Skeletal muscle cell (primary cell): ENCODE data around the gene SORCS1.

ENCODE experiments used
- DNase-seq: peaks from one replicate; pipeline ENCODE4 v3.0.0-alpha.2; 2010; ENCODE audit warnings: low read depth
- H3K4me3 ChIP-seq: 2 replicates; pipeline ENCODE4 v1.5.1; 2011; ENCODE audit warnings: low read depth, mild to moderate bottlenecking, control low read depth, low read length, moderate library complexity

SORCS1 gene

GRCh38 chr10:106864031-106864430, 300.5 kb downstream of the SORCS1 start:
- no peak for DNase-seq
- H3K4me3 ChIP-seq, result no peak overlapping the region

GRCh38 chr10:106863549-106863948, 301.0 kb downstream of the SORCS1 start:
- no peak for DNase-seq
- H3K4me3 ChIP-seq, result no peak overlapping the region

- H3K4me3 ChIP-seq, result no peak overlapping the region
- no peak for DNase-seq
Measured at GRCh38 chr10:106859892-106860652, 304.4 kb downstream of the SORCS1 start.

GRCh38 chr10:106857728-106858127, 306.8 kb downstream of the SORCS1 start:
- H3K4me3 ChIP-seq, result no peak overlapping the region
- no peak for DNase-seq

- DNase-seq, result no peak
- H3K4me3 ChIP-seq, result no peak overlapping the region
Measured at GRCh38 chr10:106857213-106857612, 307.3 kb downstream of the SORCS1 start.

GRCh38 chr10:106836933-106837663, 327.4 kb downstream of the SORCS1 start:
- H3K4me3 ChIP-seq, result no peak overlapping the region
- no peak for DNase-seq

GRCh38 chr10:106832846-106833245, 331.7 kb downstream of the SORCS1 start:
- no peak for DNase-seq
- H3K4me3 ChIP-seq, result no peak overlapping the region

- no peak for DNase-seq
- no peak overlapping the region for H3K4me3 ChIP-seq
Measured at GRCh38 chr10:106830471-106830870, 334.0 kb downstream of the SORCS1 start.

- H3K4me3 ChIP-seq, result no peak overlapping the region
- DNase-seq, result no peak
Measured at GRCh38 chr10:106830006-106830405, 334.5 kb downstream of the SORCS1 start.

GRCh38 chr10:106826716-106827115, 337.8 kb downstream of the SORCS1 start:
- H3K4me3 ChIP-seq, result no peak overlapping the region
- no peak for DNase-seq

- no peak overlapping the region for H3K4me3 ChIP-seq
- no peak for DNase-seq
Measured at GRCh38 chr10:106825576-106826364, 338.7 kb downstream of the SORCS1 start.

GRCh38 chr10:106820579-106820978, 343.9 kb downstream of the SORCS1 start:
- DNase-seq, result no peak
- H3K4me3 ChIP-seq, result no peak overlapping the region

- DNase-seq, result no peak
Measured at GRCh38 chr10:106819490-106819889, 345.0 kb downstream of the SORCS1 start.

GRCh38 chr10:106816318-106817085, 348.0 kb downstream of the SORCS1 start:
- H3K4me3 ChIP-seq, result no peak overlapping the region
- DNase-seq, result no peak

More at GRCh38 chr10:106819490-106819889, 345.0 kb downstream of the SORCS1 start:
- H3K4me3 ChIP-seq, result no peak overlapping the region

- H3K4me3 ChIP-seq, result no peak overlapping the region
- no peak for DNase-seq
Measured at GRCh38 chr10:106815427-106816043, 349.0 kb downstream of the SORCS1 start.

GRCh38 chr10:106804992-106805582, 359.4 kb downstream of the SORCS1 start:
- DNase-seq, result no peak
- H3K4me3 ChIP-seq, result no peak overlapping the region

GRCh38 chr10:106802949-106803348, 361.6 kb downstream of the SORCS1 start:
- no peak for DNase-seq
- H3K4me3 ChIP-seq, result no peak overlapping the region

GRCh38 chr10:106799776-106800175, 364.7 kb downstream of the SORCS1 start:
- no peak overlapping the region for H3K4me3 ChIP-seq
- no peak for DNase-seq

GRCh38 chr10:106795619-106796018, 368.9 kb downstream of the SORCS1 start:
- no peak overlapping the region for H3K4me3 ChIP-seq
- no peak for DNase-seq
